WTC11 (cell line): ENCODE data around the gene LORICRIN. TPM values are rescaled to one million over a fixed set of nuclear protein-coding genes. Genes with fewer than 3 reads are reported as not detected.

Source experiments
- ATAC-seq: fragments of 200-7000 bp; cut with Tn5 transposase; 2 replicates; pipeline ENCODE4 v1.10.0; 2021; ENCODE audit warnings: mild to moderate bottlenecking, moderate library complexity
- CTCF ChIA-PET: fragments of 300-600 bp; sonication (Branson Sonifier 250); formaldehyde crosslinking; loops from one replicate; lab custom pipeline; 2021; ENCODE audit warnings: antibody characterized with exemption; lab: Charles Lee
- POLR2A ChIA-PET: fragments of 350-600 bp; sonication (Branson Sonifier 250); formaldehyde crosslinking; loops from one replicate; lab custom pipeline; 2021; ENCODE audit warnings: antibody characterized with exemption; lab: Charles Lee
- DNase-seq: peaks from one replicate; pipeline ENCODE4 v3.0.0; 2021; ENCODE audit warnings: low spot score
- H3K27ac Mint-ChIP-seq: 2 replicates; pipeline ENCODE4 v1.8.0; 2021; ENCODE audit warnings: mixed read lengths
- H3K27me3 Mint-ChIP-seq: 2 replicates; pipeline ENCODE4 v1.8.0; 2021; ENCODE audit warnings: low read depth, mild to moderate bottlenecking, moderate library complexity, mixed read lengths
- H3K36me3 Mint-ChIP-seq: 2 replicates; pipeline ENCODE4 v1.8.0; 2021; ENCODE audit warnings: mixed read lengths
- H3K4me1 Mint-ChIP-seq: 2 replicates; pipeline ENCODE4 v1.8.0; 2022; ENCODE audit warnings: mixed read lengths
- H3K4me3 Mint-ChIP-seq: 2 replicates; pipeline ENCODE4 v1.8.0; 2021; ENCODE audit warnings: mild to moderate bottlenecking, moderate library complexity, mixed read lengths
- H3K9me3 Mint-ChIP-seq: 2 replicates; pipeline ENCODE4 v1.8.0; 2021; ENCODE audit warnings: mixed read lengths
- ATF3 ChIP-seq: sonication (generic); formaldehyde crosslinking; conservative IDR thresholded peaks from 2 replicates; pipeline ENCODE4 v1.8.1; 2022; ENCODE audit warnings: mild to moderate bottlenecking, missing genetic modification reagents
- CTCF ChIP-seq: fragments of 200-600 bp; IDR thresholded peaks from 2 replicates; pipeline ENCODE4 v1.8.0; 2022; ENCODE audit warnings: antibody characterized with exemption
- E2F1 ChIP-seq: sonication (generic); formaldehyde crosslinking; IDR thresholded peaks from 2 replicates; pipeline ENCODE4 v1.8.0; 2022; ENCODE audit warnings: mild to moderate bottlenecking, missing genetic modification reagents
- GABPB1 ChIP-seq: sonication (generic); formaldehyde crosslinking; IDR thresholded peaks from 2 replicates; pipeline ENCODE4 v1.8.1; 2023; ENCODE audit warnings: mild to moderate bottlenecking, missing genetic modification reagents
- GTF2I ChIP-seq: fragments of 250-450 bp; sonication (Bioruptor Pico); conservative IDR thresholded peaks from 2 replicates; pipeline ENCODE4 v1.4.0; 2021; ENCODE audit warnings: mild to moderate bottlenecking
- HMGA2 ChIP-seq: fragments of 250-450 bp; sonication (Bioruptor Pico); IDR thresholded peaks from 2 replicates; pipeline ENCODE4 v1.4.0; 2021; ENCODE audit warnings: mild to moderate bottlenecking, moderate library complexity
- IRF1 ChIP-seq: sonication (generic); formaldehyde crosslinking; IDR thresholded peaks from 2 replicates; pipeline ENCODE4 v1.8.0; 2023; ENCODE audit warnings: missing genetic modification reagents
- JAZF1 ChIP-seq: fragments of 250-450 bp; sonication (Bioruptor Pico); IDR thresholded peaks from 2 replicates; pipeline ENCODE4 v1.9.0; 2021; ENCODE audit warnings: moderate library complexity, mild to moderate bottlenecking, inconsistent platforms
- KAT7 ChIP-seq: sonication (generic); formaldehyde crosslinking; IDR thresholded peaks from 2 replicates; pipeline ENCODE4 v1.8.1; 2023; ENCODE audit warnings: missing genetic modification reagents, mild to moderate bottlenecking, borderline replicate concordance
- MAX ChIP-seq: sonication (generic); formaldehyde crosslinking; IDR thresholded peaks from 2 replicates; pipeline ENCODE4 v1.8.0; 2022; ENCODE audit warnings: mild to moderate bottlenecking, missing genetic modification reagents
- NR2C2 ChIP-seq: sonication (generic); formaldehyde crosslinking; IDR thresholded peaks from 2 replicates; pipeline ENCODE4 v1.8.0; 2022; ENCODE audit warnings: mild to moderate bottlenecking, missing genetic modification reagents
- NR3C1 ChIP-seq: sonication (generic); formaldehyde crosslinking; conservative IDR thresholded peaks from 2 replicates; pipeline ENCODE4 v1.8.1; 2023; ENCODE audit warnings: low read depth, mild to moderate bottlenecking, missing genetic modification reagents
- PRRX2 ChIP-seq: fragments of 250-450 bp; sonication (Bioruptor Pico); IDR thresholded peaks from 2 replicates; pipeline ENCODE4 v1.8.0; 2021; ENCODE audit warnings: mild to moderate bottlenecking
- SMAD4 ChIP-seq: sonication (generic); formaldehyde crosslinking; IDR thresholded peaks from 2 replicates; pipeline ENCODE4 v1.8.0; 2022; ENCODE audit warnings: mild to moderate bottlenecking, missing genetic modification reagents
- SOX15 ChIP-seq: fragments of 250-450 bp; sonication (Bioruptor Pico); IDR thresholded peaks from 2 replicates; pipeline ENCODE4 v1.9.0; 2021; ENCODE audit warnings: mild to moderate bottlenecking
- SP1 ChIP-seq: sonication (generic); formaldehyde crosslinking; conservative IDR thresholded peaks from 2 replicates; pipeline ENCODE4 v1.8.1; 2022; ENCODE audit warnings: missing genetic modification reagents
- TEAD4 ChIP-seq: sonication (generic); formaldehyde crosslinking; IDR thresholded peaks from 2 replicates; pipeline ENCODE4 v1.8.0; 2022; ENCODE audit warnings: mild to moderate bottlenecking, missing genetic modification reagents
- TP53 ChIP-seq: sonication (generic); formaldehyde crosslinking; IDR thresholded peaks from 2 replicates; pipeline ENCODE4 v1.8.1; 2023; ENCODE audit warnings: mild to moderate bottlenecking, missing genetic modification reagents
- USF1 ChIP-seq: sonication (generic); formaldehyde crosslinking; IDR thresholded peaks from 2 replicates; pipeline ENCODE4 v1.8.0; 2022; ENCODE audit warnings: mild to moderate bottlenecking, missing genetic modification reagents
- ZMAT4 ChIP-seq: fragments of 250-450 bp; sonication (Bioruptor Pico); IDR thresholded peaks from 2 replicates; pipeline ENCODE4 v1.9.0; 2021; ENCODE audit warnings: mild to moderate bottlenecking
- ZNF396 ChIP-seq: fragments of 250-450 bp; sonication (Bioruptor Pico); IDR thresholded peaks from 2 replicates; pipeline ENCODE4 v1.8.0; 2021; ENCODE audit warnings: mild to moderate bottlenecking, moderate library complexity, borderline replicate concordance
- ZNF416 ChIP-seq: fragments of 250-450 bp; sonication (Bioruptor Pico); IDR thresholded peaks from 2 replicates; pipeline ENCODE4 v1.9.0; 2021; ENCODE audit warnings: mild to moderate bottlenecking, inconsistent platforms
- total RNA-seq: library from RNA; stranded (reverse); gene quantifications from 3 replicates; pipeline ENCODE4 v1.2.3, GENCODE V29; 2021
- TF ChIP-seq, protein P1 (sequence below): fragments of 250-450 bp; sonication (Bioruptor Pico); IDR thresholded peaks from 2 replicates; pipeline ENCODE4 v1.8.0; 2021; ENCODE audit warnings: mild to moderate bottlenecking
- TF ChIP-seq, protein P2 (sequence below): sonication (generic); formaldehyde crosslinking; IDR thresholded peaks from 2 replicates; pipeline ENCODE4 v1.8.1; 2023; ENCODE audit warnings: mild to moderate bottlenecking, missing genetic modification reagents
- TF ChIP-seq, protein P3 (sequence below): sonication (generic); formaldehyde crosslinking; IDR thresholded peaks from 2 replicates; pipeline ENCODE4 v1.8.0; 2022; ENCODE audit warnings: missing genetic modification reagents

The LORICRIN gene
- total RNA-seq, 1 experiment from 2014 or later = not detected

DNA sequence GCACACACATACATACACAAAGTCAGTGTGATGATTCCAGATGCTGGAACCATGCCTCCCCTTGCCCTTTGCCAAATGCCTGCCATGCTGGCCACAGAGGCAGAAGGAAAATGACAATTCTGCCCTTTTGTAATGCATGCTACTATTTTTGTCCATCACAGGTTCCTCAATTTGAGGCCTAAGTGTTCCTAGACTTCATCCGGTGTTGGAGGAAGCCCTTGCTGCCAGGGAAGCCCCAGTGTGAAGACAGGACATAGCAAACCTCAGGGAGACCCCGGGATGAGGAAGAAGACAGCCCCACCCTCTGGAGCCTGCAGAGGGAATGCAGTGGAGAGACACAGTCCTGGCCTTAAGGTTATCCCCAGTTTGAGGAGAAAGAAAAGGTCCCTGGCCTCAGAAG is 27.7 kb upstream of the LORICRIN start:
- DNase-seq = no peak
- Mint-ChIP-seq H3K4me1 (no peaks in the 10 kb centered on the region), H3K27ac (no peak overlapping the region), H3K36me3 (no peaks in the 10 kb centered on the region), H3K9me3 (no peaks in the 10 kb centered on the region)
- no peak for ATAC-seq
- POLR2A ChIA-PET = no interaction called here
- CTCF ChIA-PET = interaction anchor here (1.7 kb wide), 1 partner anchor 39 kb away, joined by 4 read pairs; no protein-coding TSS in a partner anchor
- TF ChIP-seq NR2C2 (CRISPR knock-in tag) (no peak), USF1 (CRISPR knock-in tag) (no peak), KAT7 (CRISPR knock-in tag) (no peak), TEAD4 (CRISPR knock-in tag) (no peak), E2F1 (no peak), ZNF416 (CRISPR knock-in tag) (no peak), PRRX2 (CRISPR knock-in tag) (no peak), SOX15 (CRISPR knock-in tag) (no peak), CTCF (no peak), ZMAT4 (no peak), SP1 (CRISPR knock-in tag) (no peak), GTF2I (CRISPR knock-in tag) (no peak), SMAD4 (no peak)
- TF ChIP-seq, protein P1, sequence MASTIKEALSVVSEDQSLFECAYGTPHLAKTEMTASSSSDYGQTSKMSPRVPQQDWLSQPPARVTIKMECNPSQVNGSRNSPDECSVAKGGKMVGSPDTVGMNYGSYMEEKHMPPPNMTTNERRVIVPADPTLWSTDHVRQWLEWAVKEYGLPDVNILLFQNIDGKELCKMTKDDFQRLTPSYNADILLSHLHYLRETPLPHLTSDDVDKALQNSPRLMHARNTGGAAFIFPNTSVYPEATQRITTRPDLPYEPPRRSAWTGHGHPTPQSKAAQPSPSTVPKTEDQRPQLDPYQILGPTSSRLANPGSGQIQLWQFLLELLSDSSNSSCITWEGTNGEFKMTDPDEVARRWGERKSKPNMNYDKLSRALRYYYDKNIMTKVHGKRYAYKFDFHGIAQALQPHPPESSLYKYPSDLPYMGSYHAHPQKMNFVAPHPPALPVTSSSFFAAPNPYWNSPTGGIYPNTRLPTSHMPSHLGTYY (CRISPR knock-in tag) = no peak
- TF ChIP-seq, protein P2, sequence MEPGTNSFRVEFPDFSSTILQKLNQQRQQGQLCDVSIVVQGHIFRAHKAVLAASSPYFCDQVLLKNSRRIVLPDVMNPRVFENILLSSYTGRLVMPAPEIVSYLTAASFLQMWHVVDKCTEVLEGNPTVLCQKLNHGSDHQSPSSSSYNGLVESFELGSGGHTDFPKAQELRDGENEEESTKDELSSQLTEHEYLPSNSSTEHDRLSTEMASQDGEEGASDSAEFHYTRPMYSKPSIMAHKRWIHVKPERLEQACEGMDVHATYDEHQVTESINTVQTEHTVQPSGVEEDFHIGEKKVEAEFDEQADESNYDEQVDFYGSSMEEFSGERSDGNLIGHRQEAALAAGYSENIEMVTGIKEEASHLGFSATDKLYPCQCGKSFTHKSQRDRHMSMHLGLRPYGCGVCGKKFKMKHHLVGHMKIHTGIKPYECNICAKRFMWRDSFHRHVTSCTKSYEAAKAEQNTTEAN (CRISPR knock-in tag) = no peak
- TF ChIP-seq, all 79 proteins: peak for 0
- Mint-ChIP-seq H3K4me3 (no peak overlapping the region), H3K27me3 (peaks cover 3% of the 10 kb centered on the region; the same call in 1 of the 2 replicates)

- Mint-ChIP-seq H3K27ac (no peak overlapping the region), H3K9me3 (no peaks in the 10 kb centered on the region), H3K4me3 (no peak overlapping the region), H3K36me3 (no peaks in the 10 kb centered on the region), H3K27me3 (peaks cover 3% of the 10 kb centered on the region; the same call in 1 of the 2 replicates), H3K4me1 (no peaks in the 10 kb centered on the region)
- POLR2A ChIA-PET = no interaction called here
- TF ChIP-seq HMGA2 (CRISPR knock-in tag) (no peak), ATF3 (no peak), MAX (CRISPR knock-in tag) (no peak), SMAD4 (no peak), KAT7 (CRISPR knock-in tag) (no peak), GABPB1 (no peak), ZNF396 (CRISPR knock-in tag) (no peak), TP53 (CRISPR knock-in tag) (no peak), NR3C1 (CRISPR knock-in tag) (no peak), IRF1 (no peak), JAZF1 (CRISPR knock-in tag) (no peak)
- TF ChIP-seq, protein P3, sequence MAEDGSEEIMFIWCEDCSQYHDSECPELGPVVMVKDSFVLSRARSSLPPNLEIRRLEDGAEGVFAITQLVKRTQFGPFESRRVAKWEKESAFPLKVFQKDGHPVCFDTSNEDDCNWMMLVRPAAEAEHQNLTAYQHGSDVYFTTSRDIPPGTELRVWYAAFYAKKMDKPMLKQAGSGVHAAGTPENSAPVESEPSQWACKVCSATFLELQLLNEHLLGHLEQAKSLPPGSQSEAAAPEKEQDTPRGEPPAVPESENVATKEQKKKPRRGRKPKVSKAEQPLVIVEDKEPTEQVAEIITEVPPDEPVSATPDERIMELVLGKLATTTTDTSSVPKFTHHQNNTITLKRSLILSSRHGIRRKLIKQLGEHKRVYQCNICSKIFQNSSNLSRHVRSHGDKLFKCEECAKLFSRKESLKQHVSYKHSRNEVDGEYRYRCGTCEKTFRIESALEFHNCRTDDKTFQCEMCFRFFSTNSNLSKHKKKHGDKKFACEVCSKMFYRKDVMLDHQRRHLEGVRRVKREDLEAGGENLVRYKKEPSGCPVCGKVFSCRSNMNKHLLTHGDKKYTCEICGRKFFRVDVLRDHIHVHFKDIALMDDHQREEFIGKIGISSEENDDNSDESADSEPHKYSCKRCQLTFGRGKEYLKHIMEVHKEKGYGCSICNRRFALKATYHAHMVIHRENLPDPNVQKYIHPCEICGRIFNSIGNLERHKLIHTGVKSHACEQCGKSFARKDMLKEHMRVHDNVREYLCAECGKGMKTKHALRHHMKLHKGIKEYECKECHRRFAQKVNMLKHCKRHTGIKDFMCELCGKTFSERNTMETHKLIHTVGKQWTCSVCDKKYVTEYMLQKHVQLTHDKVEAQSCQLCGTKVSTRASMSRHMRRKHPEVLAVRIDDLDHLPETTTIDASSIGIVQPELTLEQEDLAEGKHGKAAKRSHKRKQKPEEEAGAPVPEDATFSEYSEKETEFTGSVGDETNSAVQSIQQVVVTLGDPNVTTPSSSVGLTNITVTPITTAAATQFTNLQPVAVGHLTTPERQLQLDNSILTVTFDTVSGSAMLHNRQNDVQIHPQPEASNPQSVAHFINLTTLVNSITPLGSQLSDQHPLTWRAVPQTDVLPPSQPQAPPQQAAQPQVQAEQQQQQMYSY (CRISPR knock-in tag) = no peak
- ATAC-seq (no peak), DNase-seq (no peak)
- CTCF ChIA-PET = interaction anchor here (1.5 to 2.7 kb wide), 2 partner anchors 45 to 56 kb away, joined by 6 to 10 read pairs; no protein-coding TSS in a partner anchor
Measured at GRCh38 chr1:153232553-153232952, 26.9 kb upstream of the LORICRIN start.
